GM23338 (cell line): Measurements from ENCODE around the gene FAM174C. TPM values are rescaled to one million over a fixed set of nuclear protein-coding genes. Genes with fewer than 3 reads are reported as not detected.

Experiments used
- ATAC-seq: fragments of 200-7000 bp; cut with Tn5 transposase; 3 replicates; pipeline ENCODE4 v1.9.1; 2020
- DNase-seq: peaks from one replicate; pipeline ENCODE4 v3.0.0-alpha.2; 2015; ENCODE audit warnings: low spot score
- H2AFZ ChIP-seq: fragments of 200-600 bp; sonication (generic); 2 replicates; pipeline ENCODE4 v1.8.0; 2016; ENCODE audit warnings: antibody characterized with exemption, mild to moderate bottlenecking, moderate library complexity
- H3F3A ChIP-seq: fragments of 200-600 bp; sonication (generic); replicated peaks from 2 replicates; pipeline ENCODE4 v1.8.0; 2017; ENCODE audit warnings: antibody characterized with exemption, mixed run types, low read depth
- H3K27ac ChIP-seq: fragments of 200-600 bp; sonication (generic); 2 replicates; pipeline ENCODE4 v1.6.1; 2016; ENCODE audit warnings: low read depth
- H3K27me3 ChIP-seq: fragments of 200-600 bp; sonication (generic); 2 replicates; pipeline ENCODE4 v1.8.0; 2016; ENCODE audit warnings: mild to moderate bottlenecking, mixed run types, moderate library complexity; ENCODE audit not compliant: insufficient read depth
- H3K36me3 ChIP-seq: fragments of 200-600 bp; sonication (generic); 2 replicates; pipeline ENCODE4 v1.8.0; 2016; ENCODE audit warnings: mild to moderate bottlenecking; ENCODE audit not compliant: insufficient read depth
- H3K4me1 ChIP-seq: fragments of 200-600 bp; sonication (generic); 2 replicates; pipeline ENCODE4 v1.8.0; 2016; ENCODE audit warnings: mild to moderate bottlenecking, moderate library complexity; ENCODE audit not compliant: insufficient read depth
- H3K4me2 ChIP-seq: fragments of 200-600 bp; sonication (generic); 2 replicates; pipeline ENCODE4 v1.7.1; 2017; ENCODE audit warnings: mixed run types
- H3K4me3 ChIP-seq: fragments of 200-600 bp; sonication (generic); 2 replicates; pipeline ENCODE4 v1.6.1; 2016; ENCODE audit warnings: mixed run types
- H3K79me2 ChIP-seq: fragments of 200-600 bp; sonication (generic); replicated peaks from 2 replicates; pipeline ENCODE4 v1.8.0; 2017; ENCODE audit warnings: mild to moderate bottlenecking; ENCODE audit not compliant: insufficient read depth
- H3K9me2 ChIP-seq: fragments of 200-600 bp; sonication (generic); 2 replicates; pipeline ENCODE4 v1.8.0; 2017; ENCODE audit not compliant: insufficient read depth
- H4K20me1 ChIP-seq: fragments of 200-600 bp; sonication (generic); replicated peaks from 2 replicates; pipeline ENCODE4 v1.8.0; 2017; ENCODE audit warnings: mild to moderate bottlenecking; ENCODE audit not compliant: insufficient read depth
- H3K27ac Mint-ChIP-seq: 2 replicates; pipeline ENCODE4 v1.8.0; 2020; ENCODE audit warnings: inconsistent platforms, mild to moderate bottlenecking, moderate library complexity, mixed read lengths
- H3K27me3 Mint-ChIP-seq: 3 replicates; pipeline ENCODE4 v1.8.0; 2022; ENCODE audit warnings: low read depth, mild to moderate bottlenecking, moderate library complexity, mixed read lengths, inconsistent platforms; ENCODE audit not compliant: insufficient read depth, poor library complexity
- H3K36me3 Mint-ChIP-seq: 3 replicates; pipeline ENCODE4 v1.8.0; 2021; ENCODE audit warnings: low read depth, mild to moderate bottlenecking, inconsistent platforms, moderate library complexity, mixed read lengths
- H3K4me1 Mint-ChIP-seq: 3 replicates; pipeline ENCODE4 v1.8.0; 2020; ENCODE audit warnings: mild to moderate bottlenecking, inconsistent platforms, mixed read lengths
- H3K4me3 Mint-ChIP-seq: 3 replicates; pipeline ENCODE4 v1.8.0; 2021; ENCODE audit warnings: moderate library complexity, mild to moderate bottlenecking, inconsistent platforms, mixed read lengths
- H3K9me3 Mint-ChIP-seq: 3 replicates; pipeline ENCODE4 v1.8.0; 2020; ENCODE audit warnings: moderate library complexity, mild to moderate bottlenecking, inconsistent platforms, mixed read lengths
- CREB1 ChIP-seq: fragments of 250-450 bp; sonication (Bioruptor Pico); IDR thresholded peaks from 2 replicates; pipeline ENCODE4 v1.5.0; 2020; ENCODE audit warnings: low read depth, mild to moderate bottlenecking, moderate library complexity
- EZH2 ChIP-seq: fragments of 200-600 bp; sonication (generic); IDR thresholded peaks from one replicate; pipeline ENCODE4 v1.8.0; 2017; ENCODE audit warnings: antibody characterized with exemption, mild to moderate bottlenecking, low read depth; ENCODE audit not compliant: unreplicated experiment
- EZH2phosphoT487 ChIP-seq: fragments of 200-600 bp; sonication (generic); IDR thresholded peaks from one replicate; pipeline ENCODE4 v1.8.1; 2018; ENCODE audit warnings: antibody characterized with exemption; ENCODE audit not compliant: unreplicated experiment
- NANOG ChIP-seq: IDR thresholded peaks from 2 replicates; pipeline ENCODE4 v1.6.1; 2016; ENCODE audit warnings: antibody characterized with exemption, borderline replicate concordance
- POLR2AphosphoS5 ChIP-seq: IDR thresholded peaks from 2 replicates; pipeline ENCODE4 v1.6.1; 2016; ENCODE audit warnings: antibody characterized with exemption, low read depth
- REST ChIP-seq: IDR thresholded peaks from one replicate; pipeline ENCODE4 v1.6.1; 2018; ENCODE audit warnings: antibody characterized with exemption; ENCODE audit not compliant: unreplicated experiment
- STAT1 ChIP-seq: IDR thresholded peaks from one replicate; pipeline ENCODE4 v1.6.1; 2016; ENCODE audit warnings: antibody characterized with exemption; ENCODE audit not compliant: unreplicated experiment
- ZNF331 ChIP-seq: fragments of 250-450 bp; sonication (Bioruptor Pico); IDR thresholded peaks from 2 replicates; pipeline ENCODE4 v1.5.0; 2020; ENCODE audit warnings: low read depth, mild to moderate bottlenecking, moderate library complexity
- polyA plus RNA-seq: library from polyadenylated mRNA; unstranded; fragments of >200 nt; fragmentation: Nextera tagmentation; extraction: Ambion mirVana; gene quantifications from 2 replicates; pipeline ENCODE4 v1.2.1, GENCODE V29; 2016
- total RNA-seq: library from RNA; depleted of rRNA; stranded (reverse); fragments of >200 nt; shearing (Covaris generic); gene quantifications from 2 replicates; pipeline ENCODE4 v1.2.3, GENCODE V29; 2014
- TF ChIP-seq, protein P1 (sequence below): IDR thresholded peaks from 2 replicates; pipeline ENCODE4 v1.6.1; 2016; ENCODE audit warnings: antibody characterized with exemption

FAM174C gene
- total and polyA plus RNA-seq, 2 experiments from 2014 or later, result 60.4 to 68.0 TPM

DNA sequence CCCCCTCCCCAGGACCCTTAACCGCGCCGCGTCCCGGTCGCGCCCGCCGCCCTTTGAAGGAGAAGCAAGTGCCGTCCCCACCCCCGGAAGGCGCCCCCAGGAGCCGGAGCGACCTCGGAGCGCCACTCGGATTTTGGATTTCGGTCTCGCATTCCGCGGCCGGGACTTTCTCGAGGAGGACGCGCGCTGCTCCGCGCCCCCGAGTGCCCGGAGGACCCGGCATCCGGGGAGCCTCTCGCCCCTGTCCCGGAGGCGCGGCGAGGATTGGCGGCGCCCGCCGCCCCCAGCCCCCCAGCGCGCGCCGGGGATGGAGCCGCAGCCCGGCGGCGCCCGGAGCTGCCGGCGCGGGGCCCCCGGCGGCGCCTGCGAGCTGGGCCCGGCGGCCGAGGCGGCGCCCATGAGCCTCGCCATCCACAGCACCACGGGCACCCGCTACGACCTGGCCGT is 25.3 kb upstream of the FAM174C start (continued):
- TF ChIP-seq EZH2, result no peak
- TF ChIP-seq ZNF331, result no peak
- TF ChIP-seq, protein P1, sequence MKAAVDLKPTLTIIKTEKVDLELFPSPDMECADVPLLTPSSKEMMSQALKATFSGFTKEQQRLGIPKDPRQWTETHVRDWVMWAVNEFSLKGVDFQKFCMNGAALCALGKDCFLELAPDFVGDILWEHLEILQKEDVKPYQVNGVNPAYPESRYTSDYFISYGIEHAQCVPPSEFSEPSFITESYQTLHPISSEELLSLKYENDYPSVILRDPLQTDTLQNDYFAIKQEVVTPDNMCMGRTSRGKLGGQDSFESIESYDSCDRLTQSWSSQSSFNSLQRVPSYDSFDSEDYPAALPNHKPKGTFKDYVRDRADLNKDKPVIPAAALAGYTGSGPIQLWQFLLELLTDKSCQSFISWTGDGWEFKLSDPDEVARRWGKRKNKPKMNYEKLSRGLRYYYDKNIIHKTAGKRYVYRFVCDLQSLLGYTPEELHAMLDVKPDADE, result no peak
- TF ChIP-seq EZH2phosphoT487, result no peak

DNA sequence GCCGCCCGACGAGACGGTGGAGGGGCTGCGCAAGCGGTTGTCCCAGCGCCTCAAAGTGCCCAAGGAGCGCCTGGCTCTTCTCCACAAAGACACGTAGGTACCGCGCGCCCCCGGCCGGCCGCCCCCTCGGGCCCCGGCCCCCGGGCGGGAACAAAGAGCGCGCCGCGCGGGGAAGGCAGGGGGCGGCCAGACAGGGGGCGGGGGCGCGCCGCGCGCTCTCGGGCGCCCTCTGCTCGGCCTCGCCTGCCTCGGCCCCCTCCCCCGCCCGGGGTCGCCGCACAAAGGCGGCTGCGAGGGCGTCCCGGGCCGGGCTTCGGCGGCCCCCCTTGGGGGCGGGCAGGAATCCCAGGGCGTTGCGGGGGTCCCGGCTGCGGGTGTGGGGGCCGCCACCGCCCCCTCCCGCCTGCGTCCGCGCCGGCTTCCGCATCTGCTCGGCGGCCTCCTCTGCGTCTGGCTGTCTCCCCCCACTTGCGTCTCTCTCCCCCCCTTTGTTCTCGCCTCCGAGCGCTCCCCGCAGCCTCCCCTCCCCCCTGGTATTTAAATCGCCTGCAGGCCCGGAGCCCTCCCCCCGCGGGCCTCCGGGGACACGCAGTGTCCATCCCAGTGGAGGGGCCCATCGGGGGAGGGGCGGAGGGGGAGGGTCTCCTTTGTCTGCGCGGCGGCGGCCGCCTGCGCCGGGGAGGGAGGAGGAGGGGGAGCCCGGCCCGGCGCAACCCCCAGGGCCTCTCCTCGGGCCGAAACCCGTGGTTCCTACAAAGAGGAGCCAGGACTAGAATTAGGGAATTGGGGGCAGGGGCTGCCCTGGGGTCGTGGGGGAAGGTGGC is 24.7 kb upstream of the FAM174C start:
- Histone ChIP-seq H3K4me1 (no peaks in the 10 kb centered on the region; the same call in 1 of the 2 replicates), H3K27me3 (no peaks in the 10 kb centered on the region), H3K79me2 (peaks cover 39% of the 10 kb centered on the region), H4K20me1 (peaks cover 15% of the 10 kb centered on the region), H3K27ac (peak overlapping the region; percentile 74), H3F3A (peaks cover 18% of the 10 kb centered on the region), H3K4me3 (peak overlapping the region; percentile 94), H3K9me2 (no peaks in the 10 kb centered on the region), H2AFZ (no peak overlapping the region), H3K36me3 (peaks cover 9% of the 10 kb centered on the region; the same call in 1 of the 2 replicates), H3K4me2 (peak overlapping the region; percentile 91)
- DNase-seq, result peak; percentile 81
- Mint-ChIP-seq H3K27me3 (peaks cover 22% of the 10 kb centered on the region), H3K4me3 (peak overlapping the region; percentile 88), H3K9me3 (no peaks in the 10 kb centered on the region; the same call in 1 of the 3 replicates), H3K27ac (peak overlapping the region; percentile 96), H3K4me1 (peaks cover 11% of the 10 kb centered on the region), H3K36me3 (peaks cover 43% of the 10 kb centered on the region)
- TF ChIP-seq ZNF331, result no peak
- peak; percentile 39 for TF ChIP-seq CREB1 (CRISPR knock-in tag)
- TF ChIP-seq POLR2AphosphoS5, result 0 out of 2 replicates have a peak, but pooled peaks have one; percentile 15
- ATAC-seq, result peak; percentile 13

DNA sequence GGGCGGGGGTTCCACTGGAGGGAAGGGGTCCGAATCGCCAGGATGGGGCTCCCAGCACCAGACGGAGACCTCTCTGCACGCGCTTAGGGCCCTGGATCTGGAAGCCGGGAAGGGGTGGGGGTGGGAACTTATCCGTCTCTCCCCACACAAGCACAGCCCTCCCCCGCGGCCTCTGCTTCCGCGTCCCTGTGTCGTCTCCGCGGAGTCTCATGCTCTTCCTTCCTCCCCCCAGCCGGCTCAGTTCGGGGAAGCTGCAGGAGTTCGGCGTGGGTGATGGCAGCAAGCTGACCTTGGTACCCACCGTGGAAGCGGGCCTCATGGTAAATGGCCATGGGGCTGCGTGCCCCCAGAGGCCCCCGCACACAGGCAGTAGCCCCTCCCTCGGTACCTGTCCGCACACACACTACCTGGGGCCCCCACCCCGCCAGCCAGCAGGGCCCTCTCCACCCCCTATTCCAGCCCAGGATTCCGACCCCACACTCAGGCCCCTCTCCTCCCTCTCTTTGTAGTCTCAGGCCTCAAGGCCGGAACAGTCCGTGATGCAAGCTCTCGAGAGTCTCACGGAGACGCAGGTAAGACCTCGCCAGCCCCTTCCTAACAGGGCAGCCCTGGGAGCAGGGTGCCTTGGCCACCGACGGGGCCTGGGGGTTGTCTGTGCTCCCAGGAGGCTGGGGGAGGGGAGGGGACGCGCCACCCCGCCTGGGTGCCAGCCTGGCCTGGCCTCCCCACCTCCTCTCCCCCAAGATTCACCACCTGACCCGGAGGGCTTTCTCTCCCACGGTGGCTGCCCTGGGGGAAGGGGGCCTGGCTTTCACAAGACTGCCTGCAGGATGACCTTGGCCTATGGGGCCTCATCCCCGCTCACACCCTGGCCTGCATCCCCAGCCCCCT is 23.8 kb upstream of the FAM174C start:
- DNase-seq, result no peak
- H3K27me3 ChIP-seq, result no peaks in the 10 kb centered on the region
- Mint-ChIP-seq H3K9me3 (no peaks in the 10 kb centered on the region; the same call in 1 of the 3 replicates), H3K4me1 (peaks cover 17% of the 10 kb centered on the region), H3K27me3 (peaks cover 24% of the 10 kb centered on the region), H3K4me3 (peak overlapping the region; percentile 88), H3K36me3 (peaks cover 52% of the 10 kb centered on the region), H3K27ac (peak overlapping the region; percentile 96)
- peak overlapping the region; percentile 94 for H3K4me3 ChIP-seq
- H3K9me2 ChIP-seq, result no peaks in the 10 kb centered on the region
- peaks cover 16% of the 10 kb centered on the region for H4K20me1 ChIP-seq
- peak overlapping the region; percentile 74 for H3K27ac ChIP-seq
- peaks cover 40% of the 10 kb centered on the region for H3K79me2 ChIP-seq
- no peaks in the 10 kb centered on the region; the same call in 1 of the 2 replicates for H3K4me1 ChIP-seq
- peak; percentile 0; the same call in 2 of the 3 replicates for ATAC-seq
- peaks cover 26% of the 10 kb centered on the region for H3F3A ChIP-seq
- no peak overlapping the region for H2AFZ ChIP-seq
- H3K4me2 ChIP-seq, result peak overlapping the region; percentile 91
- peaks cover 18% of the 10 kb centered on the region for H3K36me3 ChIP-seq
- no peak for TF ChIP-seq REST
- TF ChIP-seq POLR2AphosphoS5, result no peak
- TF ChIP-seq NANOG, result no peak
- TF ChIP-seq STAT1, result no peak
